22Rv1 (cell line): ENCODE results near the gene THOC7.

ENCODE experiments used
- CTCF ChIP-seq: fragments of 450-650 bp; IDR thresholded peaks from 2 replicates; pipeline ENCODE4 v1.5.1; 2017; ENCODE audit warnings: mild to moderate bottlenecking
- ZFX ChIP-seq: fragments of 450-650 bp; IDR thresholded peaks from 2 replicates; pipeline ENCODE4 v1.6.1; 2017; ENCODE audit warnings: antibody characterized with exemption, borderline replicate concordance

GRCh38 chr3:63857311-63857710 is 6.3 kb downstream of the THOC7 start:
- TF ChIP-seq CTCF (no peak), ZFX (no peak)
